ENCODE measurements around the gene SLC12A7. TPM values are rescaled to one million over a fixed set of nuclear protein-coding genes. Genes with fewer than 3 reads are reported as not detected.
"Not testable (repeated sequence)": the region's sequence is repeated elsewhere in the genome, so short reads cannot be mapped to it uniquely, and the experiment has no call there.

SLC12A7 gene
- total RNA-seq, 1 donor from 2014 or later, result 4.4 TPM

DNA sequence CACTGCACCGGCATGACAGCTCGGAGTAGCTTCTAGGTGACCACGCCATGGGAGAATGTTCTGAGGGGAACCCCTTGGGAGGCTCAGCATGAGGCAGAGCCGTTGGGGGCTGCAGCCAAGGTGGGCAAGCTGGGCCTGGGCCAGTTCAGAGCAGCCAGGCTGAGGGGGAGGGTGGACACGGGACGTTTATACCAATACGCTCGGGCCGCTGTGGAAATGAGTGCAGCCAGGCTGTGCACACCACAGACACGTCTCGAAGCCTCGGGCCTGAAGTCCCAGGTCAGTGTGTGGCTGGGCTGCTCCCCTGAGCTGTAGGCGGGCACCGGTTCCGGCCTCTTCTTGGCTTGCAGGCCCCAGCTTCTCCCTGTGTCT lies 28.9 kb upstream of the SLC12A7 start:
- DNase-seq, result no peak

DNA sequence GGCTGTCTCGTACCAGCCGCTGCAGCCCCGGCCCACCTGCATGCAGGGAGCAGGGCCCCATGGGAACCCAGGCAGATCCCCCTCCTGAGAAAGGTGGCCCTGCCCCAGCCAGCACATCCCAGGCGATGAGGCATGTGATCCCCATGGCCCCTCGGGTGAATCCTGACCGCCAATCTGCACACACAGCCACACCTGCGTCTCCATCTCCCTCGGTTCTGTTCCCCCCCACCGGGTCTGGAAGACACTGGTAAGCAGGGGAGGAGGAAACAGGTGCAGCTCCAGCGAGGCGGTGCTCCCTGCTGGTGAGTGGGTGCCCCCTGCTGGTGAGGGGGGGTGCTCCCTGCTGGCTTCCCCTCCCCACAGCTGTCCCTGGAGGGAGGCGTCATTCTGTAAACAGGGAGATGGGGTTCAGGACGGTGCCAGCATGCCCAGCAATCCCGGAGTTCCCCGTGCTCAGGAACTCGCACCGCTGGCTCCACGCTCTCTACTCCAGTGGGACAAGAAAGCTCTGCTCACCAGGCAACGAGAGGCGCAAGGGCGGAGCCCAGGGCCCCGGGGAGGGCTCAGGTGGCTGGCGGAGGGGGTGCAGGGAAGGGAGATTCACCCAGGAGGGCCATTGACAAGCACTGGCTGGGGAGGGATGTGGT lies 28.4 kb upstream of the SLC12A7 start:
- peak; percentile 14 for DNase-seq

DNA sequence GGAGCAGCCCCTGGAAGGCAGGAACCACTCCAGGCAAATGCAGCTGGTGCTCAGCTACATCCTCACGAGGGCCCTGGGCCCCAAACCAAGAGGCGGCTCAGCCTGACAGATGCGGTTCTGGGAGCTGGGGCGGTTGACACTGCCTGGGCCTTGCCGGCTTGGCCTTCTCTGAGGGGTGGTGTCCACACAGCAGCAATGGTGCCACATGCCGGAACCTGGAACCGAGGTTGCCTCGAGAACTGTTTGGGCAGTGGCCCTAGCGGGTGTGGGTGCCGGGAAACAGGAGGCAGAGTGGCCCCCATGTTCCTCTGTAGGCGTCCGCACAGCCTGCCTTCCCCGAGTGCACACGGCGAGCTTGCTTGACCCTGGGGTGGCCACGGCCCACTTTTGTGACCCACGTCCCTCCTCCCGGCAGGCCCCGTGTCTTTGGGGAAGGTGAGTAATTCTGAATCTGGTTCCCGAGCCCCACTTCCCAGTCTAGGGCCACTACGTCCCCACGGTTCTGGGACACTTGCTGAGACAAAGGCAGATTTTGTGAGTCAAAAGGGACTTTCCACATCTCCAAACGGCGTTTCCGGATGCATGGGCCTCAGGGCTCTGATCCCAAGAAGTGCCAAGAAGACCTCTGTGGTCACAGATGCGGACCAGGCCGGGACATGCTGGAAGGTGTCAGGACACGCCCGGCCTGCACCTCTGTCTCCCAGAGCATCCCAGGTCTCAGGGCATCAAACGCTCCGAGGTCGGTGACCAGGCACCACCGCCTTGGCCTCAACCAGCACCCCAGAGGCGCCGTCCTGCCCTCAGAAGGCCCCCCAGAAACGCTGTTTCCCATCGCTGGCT lies 27.7 kb upstream of the SLC12A7 start:
- DNase-seq, result no peak

DNA sequence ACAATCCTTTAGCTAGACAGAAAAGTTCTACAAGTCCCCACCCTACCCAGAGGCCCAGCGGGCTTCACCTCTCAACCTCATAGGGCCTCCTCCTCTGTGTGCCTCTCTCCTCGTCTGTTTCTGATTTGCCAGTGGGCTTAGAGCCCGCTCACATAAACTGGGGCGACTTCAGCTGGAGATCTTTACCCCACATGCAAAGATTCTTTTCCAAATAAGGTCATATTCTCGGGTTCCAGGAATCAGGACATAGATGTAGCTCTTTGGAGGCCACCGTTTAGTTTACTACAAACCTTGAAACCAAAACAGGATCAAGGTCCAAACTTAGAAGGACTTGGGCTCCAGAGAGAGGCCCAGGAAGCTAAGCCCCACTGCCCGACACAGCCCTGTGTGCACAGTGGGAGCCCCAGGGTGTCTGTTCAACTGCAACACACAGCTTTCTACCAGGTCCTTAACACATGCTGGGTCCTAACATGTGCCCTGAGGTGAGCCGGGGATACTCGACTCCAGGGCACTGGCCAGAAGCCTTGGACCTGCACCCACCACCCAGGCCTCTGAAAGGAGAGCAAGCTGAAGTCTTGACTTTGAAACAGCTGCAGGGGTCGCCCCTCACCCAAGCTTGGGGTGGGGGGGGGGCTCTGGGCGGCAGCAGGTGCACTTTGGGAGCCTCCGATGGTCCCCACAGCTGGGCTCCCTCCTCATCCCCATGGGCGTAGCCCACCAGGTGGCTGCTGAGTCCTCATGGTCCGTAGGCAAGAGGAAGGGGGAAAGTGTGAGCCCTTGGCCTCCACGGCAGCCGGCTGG lies 26.8 kb upstream of the SLC12A7 start:
- no peak for DNase-seq

DNA sequence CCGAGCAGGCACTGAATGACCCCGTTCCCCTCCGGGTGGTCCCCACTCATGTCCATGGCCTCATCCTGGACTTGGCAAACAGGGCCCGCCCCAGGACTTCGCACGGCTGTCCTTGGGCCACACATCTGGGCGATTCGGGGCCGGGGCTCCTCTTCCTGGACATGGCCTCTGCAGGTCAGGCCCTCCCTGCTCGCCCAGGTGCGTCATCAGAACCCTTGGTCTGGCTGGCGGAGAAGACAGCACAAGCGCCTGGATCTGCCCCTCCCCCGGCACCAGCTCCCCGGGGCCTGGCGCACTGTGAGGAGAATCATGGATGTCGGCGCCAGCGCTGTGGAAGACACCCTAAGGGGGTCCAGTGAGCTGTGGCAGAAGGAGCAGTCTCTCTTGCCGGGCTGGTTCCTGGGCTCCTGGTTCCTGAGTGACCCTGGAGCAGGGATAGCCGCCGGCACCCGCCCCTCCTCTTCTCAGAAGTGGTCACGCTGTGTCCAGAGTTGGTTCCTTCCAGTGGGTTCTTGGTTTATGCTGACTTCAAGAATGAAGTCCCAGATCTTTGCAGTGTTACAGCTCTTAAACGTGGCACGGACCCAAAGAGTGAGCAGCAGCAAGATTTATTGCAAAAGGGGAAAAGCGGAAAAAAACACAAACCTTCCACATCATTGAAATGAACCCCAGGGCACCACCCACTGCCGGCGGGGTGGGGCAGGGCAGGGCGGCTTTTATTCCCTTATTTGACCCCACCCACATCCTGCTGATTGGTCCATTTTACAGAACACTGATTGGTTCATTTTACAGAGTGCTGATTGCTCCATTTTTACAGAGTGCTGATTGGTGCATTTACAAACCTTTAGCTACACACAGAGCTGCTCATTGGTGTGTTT lies 25.9 kb upstream of the SLC12A7 start:
- no peak for DNase-seq

DNA sequence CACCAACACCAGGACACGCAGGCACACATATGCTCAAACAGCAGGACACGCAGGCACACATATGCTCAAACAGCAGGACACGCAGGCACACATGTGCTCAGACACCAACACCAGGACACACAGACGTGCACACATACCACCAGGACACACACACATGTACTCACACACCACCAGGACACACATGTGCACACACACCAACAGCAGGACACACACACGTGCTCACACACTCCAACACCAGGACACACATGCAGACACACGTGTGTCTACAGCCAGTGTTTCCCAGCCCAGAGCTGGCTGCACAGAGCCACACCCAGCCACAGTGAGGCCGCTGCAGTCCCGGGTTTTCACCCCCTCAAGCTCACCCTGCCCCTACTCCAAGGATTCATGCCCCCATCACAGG lies 25.0 kb upstream of the SLC12A7 start:
- no peak for DNase-seq

DNA sequence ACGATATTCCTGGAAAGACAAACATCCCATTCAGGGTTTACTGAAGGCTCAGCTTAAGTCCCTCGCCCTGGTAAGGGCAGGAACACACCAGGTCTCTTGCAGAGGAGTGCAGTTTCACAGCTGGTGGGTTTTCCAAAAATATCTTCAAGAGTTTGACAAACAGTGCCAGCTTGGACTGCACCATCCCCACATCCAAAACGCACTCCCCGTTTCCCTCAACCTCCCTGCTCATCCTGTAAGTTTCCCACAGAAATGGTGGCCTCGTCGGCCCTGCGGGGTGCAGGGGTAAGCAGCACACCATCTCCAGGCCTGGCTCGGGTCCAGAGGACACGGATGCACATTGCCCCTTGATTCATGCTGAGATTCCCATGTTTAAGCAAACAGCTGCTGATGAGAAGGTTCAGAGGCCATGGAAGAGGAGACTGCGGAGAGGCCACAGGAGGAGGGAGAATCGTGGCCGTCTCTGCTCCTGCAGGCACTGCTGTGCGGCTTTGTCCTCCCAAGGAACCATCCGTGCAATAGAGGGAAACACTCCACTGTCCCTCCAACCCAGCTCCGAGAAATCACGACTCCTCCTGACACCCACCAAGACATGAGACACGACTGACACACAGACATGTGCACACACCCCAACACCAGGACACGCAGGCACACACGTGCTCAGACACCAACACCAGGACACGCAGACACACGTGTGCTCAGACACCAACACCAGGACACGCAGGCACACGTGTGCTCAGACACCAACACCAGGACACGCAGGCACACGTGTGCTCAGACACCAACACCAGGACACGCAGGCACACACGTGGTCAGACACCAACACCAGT lies 24.0 kb upstream of the SLC12A7 start:
- no peak for DNase-seq

DNA sequence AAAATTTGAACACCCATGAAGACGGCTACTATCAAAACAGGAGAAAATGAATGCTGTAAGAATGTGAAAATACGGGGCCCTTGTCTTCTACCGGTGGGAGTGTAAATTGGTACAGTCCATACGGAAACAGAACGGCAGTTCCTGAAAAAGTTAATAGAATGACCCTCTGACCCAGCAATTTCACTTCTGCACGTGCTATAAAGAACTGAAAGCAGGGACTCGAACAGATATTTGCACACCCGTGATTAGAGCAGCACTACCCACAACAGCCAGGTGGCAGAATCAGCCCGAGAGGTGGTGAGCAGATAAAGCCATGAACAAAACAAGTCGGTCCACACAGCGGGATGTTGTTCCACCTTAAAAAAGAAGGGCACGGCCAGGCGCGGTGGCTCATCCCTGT lies 22.6 kb upstream of the SLC12A7 start:
- DNase-seq, result no peak

DNA sequence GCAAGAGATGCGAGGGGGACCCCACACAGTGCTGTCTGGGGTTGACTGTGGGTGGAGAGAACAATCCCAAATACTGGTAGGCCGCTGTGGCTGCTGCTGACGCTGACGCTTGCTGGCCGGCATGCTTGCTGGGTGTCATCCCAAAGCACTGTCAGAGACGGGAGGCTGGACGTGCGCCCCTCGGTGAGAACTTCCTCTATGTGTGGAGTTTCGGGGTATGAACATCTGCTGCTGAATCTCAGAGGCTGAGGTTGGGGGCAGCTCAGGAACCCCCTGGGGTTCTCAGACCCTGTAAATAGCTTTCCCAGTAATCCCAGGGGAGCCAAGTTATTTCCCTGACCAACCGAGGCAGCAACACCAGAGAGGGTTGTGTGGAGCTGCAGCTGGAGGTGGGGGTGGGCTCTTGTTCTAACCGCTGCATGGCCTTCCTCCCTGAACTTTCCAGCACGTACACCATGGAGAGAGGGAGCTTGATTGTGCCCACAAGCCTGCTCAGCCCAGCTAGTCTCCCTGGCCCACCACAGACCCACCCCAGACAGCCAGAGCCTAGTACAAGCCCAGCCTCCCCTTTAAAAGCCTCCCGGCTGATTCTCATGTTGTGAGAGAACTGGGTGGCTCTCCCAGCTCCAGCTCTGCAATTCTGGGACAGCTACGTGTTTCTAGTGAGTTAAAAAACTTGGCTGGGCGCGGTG lies 21.8 kb upstream of the SLC12A7 start:
- no peak for DNase-seq

DNA sequence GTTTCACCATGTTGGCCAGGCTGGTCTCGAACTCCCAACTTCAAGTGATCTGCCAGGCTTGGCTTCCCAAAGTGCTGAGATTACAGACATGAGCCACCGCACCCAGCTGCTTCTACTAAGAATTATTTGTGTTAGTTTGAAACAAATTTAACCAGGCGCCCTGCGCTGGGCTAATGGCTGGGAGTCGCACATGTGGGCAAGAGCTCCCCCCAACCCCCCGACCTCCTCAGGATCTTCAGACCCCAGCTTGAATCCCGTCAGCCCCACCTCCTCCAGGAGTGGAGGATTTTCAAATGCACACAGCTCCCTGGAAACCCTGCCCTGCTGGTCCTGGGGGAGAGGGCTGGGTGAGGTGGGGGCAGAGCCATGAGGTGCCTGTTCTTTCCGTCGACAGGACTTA lies 21.2 kb upstream of the SLC12A7 start:
- no peak for DNase-seq

DNA sequence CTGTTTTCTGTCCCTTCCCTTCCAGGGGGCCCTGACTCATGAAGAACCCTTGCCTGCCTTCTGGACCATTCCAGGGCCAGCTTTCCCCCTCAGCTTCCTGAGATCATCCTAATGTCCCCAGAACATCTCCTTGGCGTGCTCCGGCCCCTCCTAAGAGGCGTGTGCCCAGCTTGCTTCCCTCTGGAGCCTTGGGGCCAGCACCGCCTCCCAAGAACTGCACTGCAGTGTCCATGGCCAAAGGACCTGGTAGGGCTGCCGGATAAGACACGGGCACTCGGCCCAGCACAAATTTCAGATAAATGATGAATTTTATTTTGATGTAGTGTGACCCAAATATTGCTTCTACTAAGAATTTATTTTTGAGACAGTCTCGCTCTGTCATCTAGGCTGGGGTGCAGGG lies 20.7 kb upstream of the SLC12A7 start:
- no peak for DNase-seq

DNA sequence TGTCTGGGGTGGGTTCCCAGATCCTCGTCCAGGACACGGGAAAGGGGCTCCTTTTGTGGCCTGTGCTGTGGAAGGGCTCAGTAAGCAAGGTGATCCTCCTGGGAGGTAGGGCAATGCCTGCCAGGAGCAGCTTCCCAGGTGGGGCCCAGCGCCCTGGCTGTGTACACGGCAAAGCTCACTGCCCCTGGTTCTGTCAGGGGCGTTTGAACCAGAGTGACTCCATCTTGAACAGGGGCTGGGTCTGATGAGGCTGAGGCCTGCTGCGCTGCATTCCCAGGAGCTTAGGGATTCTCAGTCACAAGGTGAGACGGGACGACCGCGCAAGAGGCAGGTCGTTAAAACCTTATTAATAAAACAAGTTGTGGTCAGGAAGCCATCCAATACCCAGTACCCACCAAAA lies 19.9 kb upstream of the SLC12A7 start:
- DNase-seq, result no peak

DNA sequence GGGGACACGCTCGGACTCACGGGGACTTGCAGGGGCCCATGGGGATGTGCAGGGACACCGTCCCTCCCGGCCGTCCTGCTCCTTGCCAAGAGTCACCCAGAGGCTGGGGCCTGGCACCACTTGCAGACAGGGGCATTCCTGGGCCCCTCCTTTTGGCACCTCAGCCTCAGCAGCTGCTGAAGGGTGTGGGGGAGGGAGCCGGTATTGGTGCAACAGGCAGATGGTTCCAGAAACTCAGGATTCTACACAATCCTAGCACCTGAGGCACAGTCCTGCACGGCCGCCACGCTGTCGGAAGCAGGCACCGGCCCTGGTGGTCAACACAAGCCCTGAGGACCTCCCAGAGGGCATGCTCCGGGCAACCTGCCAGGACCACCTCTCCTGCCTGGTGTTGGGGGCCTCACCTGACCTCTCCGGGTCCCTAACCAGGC lies 19.3 kb upstream of the SLC12A7 start:
- no peak for DNase-seq

DNA sequence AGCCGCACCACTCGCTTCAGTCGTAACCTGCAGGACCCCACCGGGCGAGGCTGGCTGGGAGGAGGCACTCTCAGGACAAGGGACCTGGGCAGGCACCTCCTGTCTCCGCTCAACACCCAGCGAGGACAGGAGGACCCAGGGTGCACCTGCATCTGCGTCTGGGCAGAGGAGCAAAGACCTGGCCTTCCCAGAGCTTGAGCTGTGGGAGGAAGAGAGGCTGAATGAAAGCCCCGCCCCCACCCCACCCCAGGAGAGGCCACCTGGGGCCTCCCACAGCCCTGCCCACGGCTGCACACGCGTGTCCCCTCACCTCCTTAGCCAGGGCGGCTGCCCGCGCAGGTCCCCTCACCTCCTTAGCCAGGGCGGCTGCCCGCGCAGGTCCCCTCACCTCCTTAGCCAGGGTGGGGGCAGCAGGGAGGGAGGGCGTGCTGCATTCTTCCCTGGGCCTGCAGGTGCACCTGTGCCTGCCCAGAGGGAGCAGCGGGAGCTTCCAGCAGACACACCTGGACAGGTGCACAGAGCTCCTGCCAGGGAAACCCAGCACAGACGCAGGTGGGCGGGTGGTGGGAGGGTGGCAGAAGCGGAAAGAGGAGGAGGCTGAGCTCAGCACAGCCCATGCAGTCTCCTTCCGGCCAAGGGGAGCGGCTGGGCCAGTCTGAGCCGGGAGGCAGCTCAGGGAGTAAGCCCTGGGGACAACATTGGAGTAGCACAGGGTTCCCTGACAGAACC lies 18.5 kb upstream of the SLC12A7 start:
- DNase-seq, result no peak

DNA sequence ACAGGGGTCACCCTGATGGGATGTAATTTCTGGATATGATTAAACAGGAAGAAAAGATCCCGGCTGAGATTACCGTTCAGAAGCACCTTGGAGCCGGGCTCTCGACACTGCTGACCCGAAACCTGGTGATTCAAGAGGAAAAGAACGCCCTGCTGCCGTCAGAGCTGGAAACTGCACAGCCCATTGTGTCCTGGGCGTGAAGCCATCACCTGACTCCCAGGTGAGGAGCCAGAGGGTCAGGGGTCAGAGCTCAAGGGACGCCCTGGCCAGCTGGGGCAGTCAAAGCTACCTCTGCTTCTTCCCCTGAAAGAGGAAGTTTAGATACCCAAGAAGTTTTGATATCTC lies 17.8 kb upstream of the SLC12A7 start:
- no peak for DNase-seq

DNA sequence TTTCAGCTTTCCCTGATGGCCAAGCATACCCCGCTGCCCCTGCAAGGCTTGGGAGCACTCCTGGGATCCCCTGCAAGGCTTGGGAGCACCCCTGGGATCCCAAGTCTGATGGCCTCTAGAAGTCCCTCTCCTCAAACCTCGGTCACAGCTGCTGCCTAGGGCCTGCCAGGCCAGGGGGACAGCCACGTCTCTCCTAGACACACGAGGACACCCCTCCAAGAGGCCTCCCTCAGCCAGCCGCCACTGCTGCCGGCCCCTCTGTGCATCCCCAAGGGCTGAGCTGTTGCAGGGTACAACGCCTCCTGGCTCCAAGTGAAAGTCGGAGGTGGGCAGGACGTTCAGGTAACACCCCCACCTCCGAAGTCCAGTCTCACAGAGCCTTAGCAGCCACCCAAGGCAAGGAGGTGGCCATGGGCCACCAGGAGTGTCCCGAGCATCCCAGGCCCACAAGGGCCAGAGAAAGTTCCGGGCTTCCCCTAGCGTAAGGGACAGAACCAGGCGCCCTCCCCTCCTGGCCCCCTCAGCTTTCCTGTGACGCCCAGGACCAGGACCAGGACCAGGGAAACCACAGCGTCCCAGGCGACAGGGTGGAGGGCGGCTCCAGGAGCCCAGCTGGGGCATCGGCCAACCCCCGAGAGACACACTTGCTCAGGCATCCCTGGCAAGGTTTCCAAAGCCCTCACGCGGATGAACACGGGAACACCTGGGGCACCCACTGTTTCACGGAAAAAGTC lies 17.3 kb upstream of the SLC12A7 start:
- DNase-seq, result no peak

DNA sequence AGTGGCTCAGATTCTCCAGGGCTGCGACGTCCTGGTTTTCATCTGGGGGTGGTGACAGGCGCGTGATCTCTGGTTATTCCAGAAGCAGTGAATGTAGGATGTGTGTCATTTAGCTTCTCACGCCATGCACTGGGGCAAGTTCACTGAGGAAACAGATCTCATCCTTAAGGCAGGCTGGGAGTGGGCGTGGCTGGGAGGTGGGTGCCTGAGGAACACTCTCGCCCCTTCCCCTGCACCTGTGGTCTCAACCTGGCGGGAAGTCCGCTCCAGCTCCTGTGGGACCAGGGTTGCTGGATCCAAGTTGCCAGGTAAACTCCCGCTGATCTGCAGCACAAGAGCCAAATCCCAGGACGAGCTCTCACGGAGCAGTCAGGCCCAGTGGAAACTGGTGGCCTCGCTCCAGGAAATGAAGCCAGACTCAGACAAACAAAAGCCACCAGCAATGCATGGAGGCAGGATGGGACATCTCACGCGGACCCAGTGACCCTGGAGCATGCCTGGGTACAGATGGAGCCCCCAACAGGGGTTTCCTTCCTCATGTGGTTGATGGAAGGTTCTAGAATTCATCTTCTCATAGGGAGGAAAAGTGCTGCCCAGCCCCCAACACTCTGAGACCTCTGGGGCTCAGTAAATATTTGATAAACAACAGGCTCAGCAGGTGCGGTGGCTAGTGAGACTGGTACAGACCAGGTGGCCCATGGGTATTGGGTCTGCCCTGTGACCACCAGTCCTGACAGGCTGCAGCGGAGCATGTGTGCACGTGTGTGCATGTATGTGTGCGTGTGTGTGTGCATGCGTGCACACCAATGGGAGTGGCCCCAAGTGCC lies 16.3 kb upstream of the SLC12A7 start:
- no peak for DNase-seq

DNA sequence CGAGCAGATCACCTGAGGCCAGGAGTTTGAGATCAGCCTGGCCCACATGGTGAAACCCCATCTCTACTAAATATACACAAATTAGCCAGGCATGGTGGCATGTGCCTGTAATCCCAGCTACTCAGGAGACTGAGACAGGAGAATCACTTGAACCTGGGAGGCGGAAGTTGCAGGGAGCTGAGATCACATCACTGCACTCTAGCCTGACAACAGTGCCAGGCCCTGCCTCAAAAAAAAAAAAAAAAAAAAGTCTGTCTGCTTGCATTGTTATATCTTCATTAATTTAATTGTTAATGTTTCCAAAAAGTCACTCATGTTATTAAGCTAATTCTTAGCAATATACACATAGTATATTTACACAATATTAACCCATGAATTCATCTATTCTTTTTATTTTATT lies 13.8 kb upstream of the SLC12A7 start:
- not testable (repeated sequence) for DNase-seq

DNA sequence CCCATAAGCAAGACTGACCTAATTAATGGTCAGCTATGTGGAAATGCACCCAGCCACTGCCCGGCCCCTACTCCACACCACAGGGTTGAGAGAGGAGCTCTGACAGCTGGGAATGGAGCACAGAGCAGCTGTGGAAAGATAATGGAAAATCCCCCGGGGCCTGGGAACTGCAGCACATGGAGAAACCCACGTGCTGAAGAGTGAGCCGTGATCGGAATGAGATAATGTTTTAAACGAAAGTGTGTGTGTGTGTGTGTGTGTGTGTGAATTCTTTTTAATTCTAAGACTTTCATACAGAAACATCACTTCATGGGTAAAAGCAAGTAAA lies 13.1 kb upstream of the SLC12A7 start:
- no peak for DNase-seq

Measured in occipital lobe (tissue), 2 donors.